NCI-H1048 (cell line): Measurements from ENCODE around the gene TMEM150B.

Experiments
- DNase-seq: peaks from one replicate; lab custom pipeline; 2025; lab: John Stamatoyannopoulos, UW

Gene TMEM150B

GRCh38 chr19:55354698-55355212, 29.6 kb upstream of the TMEM150B start, which contains the start of gene COX6B2:
Gene COX6B2, minus strand, starts transcription at chr19:55354719. Its CDS starts 198 bp downstream, at chr19:55354521.
- no peak for DNase-seq

DNA sequence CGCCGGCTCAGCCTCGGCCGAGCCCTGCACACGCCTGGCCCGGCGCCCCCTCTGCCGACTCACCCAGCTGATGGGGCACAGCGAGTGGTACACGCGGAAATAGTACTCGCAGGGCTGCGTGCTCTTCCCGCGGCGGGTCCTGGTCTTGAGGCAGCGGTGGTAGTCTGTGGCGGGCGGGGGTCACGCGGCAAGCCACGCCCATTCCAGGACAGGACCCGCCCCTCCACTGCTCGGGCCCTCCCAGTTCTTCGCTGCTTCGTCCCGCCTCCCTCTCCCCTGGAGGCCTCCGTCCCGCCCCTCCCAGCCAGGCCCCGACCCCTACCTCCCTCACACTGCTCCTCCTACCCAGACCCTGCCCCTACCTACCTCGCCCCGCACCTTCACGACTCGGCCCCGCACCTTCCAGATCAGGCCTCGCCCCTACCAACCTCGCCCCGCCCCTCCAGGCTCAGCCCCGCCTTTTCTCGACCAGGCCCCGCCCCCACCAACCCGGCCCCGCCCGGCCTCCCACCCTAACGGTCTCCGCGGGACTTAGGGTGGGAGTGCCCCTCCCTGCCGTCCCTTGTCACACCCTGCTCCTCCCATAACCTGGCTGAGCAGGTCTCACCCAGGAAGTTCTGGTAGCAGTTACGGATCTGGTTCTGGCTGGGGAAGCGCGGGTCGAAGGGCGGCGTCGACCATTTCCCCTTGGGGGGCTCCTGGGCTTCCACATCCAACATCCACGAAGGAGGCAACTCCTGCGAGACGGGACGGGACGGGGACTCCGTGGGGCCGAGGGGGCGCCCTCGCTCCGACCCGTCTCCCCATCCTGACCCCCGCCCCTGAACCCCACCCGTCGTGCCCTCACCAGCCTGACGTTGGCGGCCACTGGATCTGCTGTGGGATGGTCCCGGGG, 28.9 kb upstream of the TMEM150B start:
- DNase-seq = no peak

GRCh38 chr19:55353356-55353802, 28.2 kb upstream of the TMEM150B start:
- DNase-seq = no peak

- DNase-seq = no peak
Observed at GRCh38 chr19:55352549-55353145, 27.5 kb upstream of the TMEM150B start.

DNA sequence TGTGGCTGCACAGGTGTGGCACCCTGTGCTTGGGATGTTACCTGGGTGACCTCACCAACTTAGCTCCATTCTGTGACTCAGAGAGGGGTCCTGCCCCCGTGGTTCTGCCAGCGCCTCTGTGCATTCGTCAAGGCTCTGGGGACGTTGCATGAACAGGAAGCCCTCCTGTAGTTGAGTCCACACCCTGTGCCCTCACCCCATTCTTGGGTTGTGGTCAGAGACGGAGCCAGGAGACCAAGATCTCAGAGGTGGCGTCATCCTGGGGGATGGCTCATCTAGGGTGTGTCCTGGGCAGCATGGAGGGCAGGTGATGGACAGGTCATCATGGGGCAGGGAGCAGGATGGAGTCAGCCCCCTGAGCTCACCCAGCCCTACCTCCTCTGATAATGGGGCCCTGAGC, 26.9 kb upstream of the TMEM150B start:
- no peak for DNase-seq

DNA sequence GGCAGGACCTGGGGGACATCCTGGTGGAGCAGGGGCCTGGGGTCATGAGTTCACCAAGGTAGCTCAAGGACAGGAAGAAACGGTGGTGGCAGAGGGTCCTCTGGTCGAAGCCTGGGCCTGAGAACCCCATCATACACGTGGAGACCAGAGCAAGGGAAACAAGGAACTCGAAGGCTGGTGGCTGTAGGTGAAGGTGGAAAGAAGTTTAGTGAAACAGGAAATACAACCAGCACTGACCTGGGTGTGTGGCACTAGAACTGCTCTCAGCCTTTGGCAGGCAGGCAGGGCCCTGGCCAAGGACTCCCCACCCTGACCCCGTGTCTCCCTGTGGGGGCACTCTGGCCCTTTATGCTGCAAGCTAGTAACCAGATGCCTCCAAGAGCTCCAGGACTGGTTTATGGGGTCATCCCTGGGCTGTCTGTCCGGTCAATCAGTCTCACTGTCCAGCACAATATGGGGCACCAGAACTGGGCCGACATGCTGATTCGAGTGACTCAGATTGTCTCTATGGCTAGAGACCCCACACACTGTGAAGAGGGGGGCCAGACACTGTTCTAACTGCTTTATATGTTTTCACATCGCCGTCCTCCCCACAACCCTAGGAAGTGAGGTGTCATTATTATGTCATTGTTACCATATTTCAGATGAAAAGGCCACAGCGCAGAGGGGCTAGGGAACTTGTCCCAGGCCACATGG, 25.6 kb upstream of the TMEM150B start:
- no peak for DNase-seq

- DNase-seq = no peak
Observed at GRCh38 chr19:55348317-55349034, 23.3 kb upstream of the TMEM150B start.

GRCh38 chr19:55347442-55348009, 22.4 kb upstream of the TMEM150B start:
- no peak for DNase-seq

GRCh38 chr19:55346725-55347441, 21.7 kb upstream of the TMEM150B start:
- DNase-seq = no peak

- DNase-seq = no peak
Observed at GRCh38 chr19:55345818-55346724, 20.9 kb upstream of the TMEM150B start.

GRCh38 chr19:55345101-55345817, 20.1 kb upstream of the TMEM150B start:
- DNase-seq = no peak

DNA sequence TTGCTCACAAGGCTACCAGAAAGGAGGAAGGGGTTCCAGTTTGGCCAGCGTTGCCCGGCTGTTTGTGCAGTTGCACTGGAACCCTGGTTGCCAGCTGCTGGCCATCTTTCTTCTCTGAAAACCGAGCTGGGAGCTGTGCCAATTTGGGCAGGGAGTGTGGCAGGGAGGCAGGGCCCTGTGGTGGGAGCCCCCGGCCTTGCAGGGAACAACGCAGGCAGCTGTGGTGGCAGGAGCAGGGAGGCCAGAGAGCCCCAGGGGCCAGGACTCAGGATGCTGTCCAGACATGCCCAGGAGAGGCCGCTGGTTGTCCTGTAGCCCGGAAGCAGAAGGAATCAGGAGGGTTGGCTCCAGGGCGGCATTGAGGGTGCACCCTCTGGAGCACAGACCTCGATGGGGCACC, 19.3 kb upstream of the TMEM150B start:
- no peak for DNase-seq

DNA sequence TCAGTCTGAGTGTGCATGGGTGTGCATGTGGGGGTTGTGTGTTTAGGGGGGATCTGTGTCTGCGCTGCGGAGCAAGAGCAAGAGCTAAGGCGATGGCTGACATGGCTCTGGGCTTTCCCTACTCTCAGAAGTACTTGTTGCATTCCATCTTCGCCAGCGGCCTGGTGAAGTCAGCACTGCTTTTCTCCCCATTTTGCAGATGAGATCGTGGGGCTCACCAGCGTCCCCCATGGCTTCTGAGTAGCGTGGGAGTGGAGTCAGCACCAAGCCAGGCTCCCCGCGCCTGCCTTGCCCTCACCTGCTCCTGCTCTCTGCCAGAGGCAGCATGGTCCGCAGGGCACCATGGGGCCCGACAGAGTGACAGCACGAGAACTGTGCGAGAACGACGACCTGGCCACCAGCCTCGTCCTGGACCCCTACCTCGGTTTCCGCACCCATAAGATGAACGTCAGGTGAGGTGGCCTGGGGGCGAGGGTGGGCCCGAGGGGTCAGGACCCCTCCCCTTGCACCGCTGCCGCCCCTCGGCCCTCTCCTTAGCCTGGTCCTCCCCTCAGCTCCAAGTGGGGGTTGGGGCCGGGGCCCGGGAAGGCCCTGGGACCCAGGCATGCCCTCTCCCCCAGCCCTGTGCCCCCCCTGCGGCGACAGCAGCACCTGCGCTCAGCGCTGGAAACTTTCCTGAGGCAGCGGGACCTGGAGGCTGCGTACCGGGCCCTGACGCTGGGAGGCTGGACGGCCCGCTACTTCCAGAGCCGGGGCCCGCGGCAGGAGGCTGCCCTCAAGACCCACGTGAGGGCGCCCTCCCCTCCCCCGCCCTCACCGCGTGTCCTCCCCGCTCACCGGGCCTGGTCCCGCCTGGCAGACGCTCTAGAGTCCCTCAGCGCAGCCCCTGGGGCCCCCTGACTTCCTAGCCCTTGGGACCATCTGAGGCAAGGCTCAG, 16.7 kb upstream of the TMEM150B start:
- no peak for DNase-seq

- DNase-seq = no peak
Observed at GRCh38 chr19:55341171-55341588, 16.0 kb upstream of the TMEM150B start.

GRCh38 chr19:55340784-55341147, 15.6 kb upstream of the TMEM150B start:
- DNase-seq = no peak

- DNase-seq = no peak
Observed at GRCh38 chr19:55339889-55340783, 15.0 kb upstream of the TMEM150B start.
